H1 (cell line): Measurements from ENCODE around the gene STK11. TPM values are rescaled to one million over a fixed set of nuclear protein-coding genes. Genes with fewer than 3 reads are reported as not detected.

Source experiments
- CTCF ChIA-PET: fragments of 300-600 bp; sonication (Branson Sonifier 250); formaldehyde crosslinking; loops from one replicate; lab custom pipeline; 2021; ENCODE audit not compliant: partially characterized antibody; lab: Charles Lee
- POLR2A ChIA-PET: fragments of 300-600 bp; sonication (Branson Sonifier 250); formaldehyde crosslinking; loops from one replicate; lab custom pipeline; 2021; ENCODE audit warnings: inconsistent platforms; ENCODE audit not compliant: partially characterized antibody; lab: Charles Lee
- DNase-seq, 2 experiments: peaks; one replicate each; pipeline versions ENCODE4 v3.0.0 to v3.0.0-alpha.2; 2010 to 2022; ENCODE audit warnings: low spot score in 2 of 2, low read depth in 1 of 2, mixed read lengths in 1 of 2
- FAIRE-seq: peaks from 2 replicates; lab custom pipeline; 2011; peaks lifted over from hg19 to GRCh38; lab: Jason Lieb, UNC
- H2AFZ ChIP-seq: 2 replicates; pipeline ENCODE4 v1.8.1; 2012; ENCODE audit warnings: low read length, inconsistent platforms
- H2AK5ac ChIP-seq: 2 replicates; pipeline ENCODE4 v1.6.1; 2013; ENCODE audit warnings: low read depth, low read length
- H2BK120ac ChIP-seq: replicated peaks from 2 replicates; pipeline ENCODE3; 2013; ENCODE audit warnings: low read depth, low read length, inconsistent platforms
- H2BK12ac ChIP-seq: 2 replicates; pipeline ENCODE4 v1.6.1; 2013; ENCODE audit warnings: low read depth, low read length
- H2BK15ac ChIP-seq: 2 replicates; pipeline ENCODE4 v1.6.1; 2013; ENCODE audit warnings: low read length
- H2BK20ac ChIP-seq: 2 replicates; pipeline ENCODE4 v1.6.1; 2013; ENCODE audit warnings: low read length
- H2BK5ac ChIP-seq: 2 replicates; pipeline ENCODE4 v1.6.1; 2013; ENCODE audit warnings: low read depth, low read length
- H3K14ac ChIP-seq: 2 replicates; pipeline ENCODE4 v1.6.1; 2013; ENCODE audit warnings: inconsistent platforms; ENCODE audit not compliant: insufficient read length
- H3K18ac ChIP-seq: 2 replicates; pipeline ENCODE4 v1.6.1; 2013; ENCODE audit warnings: low read length; ENCODE audit errors: extremely low read depth
- H3K23ac ChIP-seq: 2 replicates; pipeline ENCODE4 v1.6.1; 2013; ENCODE audit warnings: inconsistent platforms; ENCODE audit not compliant: insufficient read length
- H3K23me2 ChIP-seq: 2 replicates; pipeline ENCODE4 v1.6.1; 2013; ENCODE audit warnings: low read depth, low read length
- H3K27ac ChIP-seq: 2 replicates; pipeline ENCODE4 v1.6.1; 2011; ENCODE audit warnings: low read depth, low read length, inconsistent platforms
- H3K27me3 ChIP-seq, 4 experiments: replicated peaks in 1 of 4; 1 replicate in 1 of 4; 2 replicates in 3 of 4; pipeline versions ENCODE4 v1.6.1 to v1.8.1; 2011 to 2013; ENCODE audit warnings: low read length in 3 of 4, mild to moderate bottlenecking in 3 of 4, inconsistent platforms in 2 of 4, mixed read lengths in 2 of 4, moderate library complexity in 1 of 4; ENCODE audit not compliant: control insufficient read depth in 3 of 4, insufficient read depth in 3 of 4; ENCODE audit errors: extremely low read depth in 1 of 4
- H3K36me3 ChIP-seq, 4 experiments: 2 replicates each; pipeline versions ENCODE4 v1.6.1 to v1.8.1; 2011 to 2013; ENCODE audit warnings: mild to moderate bottlenecking in 4 of 4, low read length in 3 of 4, moderate library complexity in 2 of 4, control low read depth in 1 of 4, inconsistent platforms in 1 of 4; ENCODE audit not compliant: insufficient read depth in 4 of 4, control insufficient read depth in 2 of 4
- H3K4ac ChIP-seq: replicated peaks from 2 replicates; pipeline ENCODE3; 2013; ENCODE audit warnings: low read length, low read depth, mixed read lengths, inconsistent platforms; ENCODE audit not compliant: insufficient read length
- H3K4me1 ChIP-seq, 4 experiments: replicated peaks in 1 of 4; 1 replicate in 1 of 4; 2 replicates in 3 of 4; pipeline versions ENCODE4 v1.6.1 to v1.8.1; 2011 to 2013; ENCODE audit warnings: low read length in 3 of 4, inconsistent platforms in 2 of 4, mixed read lengths in 1 of 4; ENCODE audit not compliant: insufficient read depth in 4 of 4, control insufficient read depth in 3 of 4
- H3K4me2 ChIP-seq, 2 experiments: 2 replicates each; pipeline versions ENCODE4 v1.6.1 to v1.8.1; 2011 to 2013; ENCODE audit warnings: low read depth in 2 of 2, low read length in 2 of 2, control low read depth in 1 of 2, inconsistent platforms in 1 of 2, mild to moderate bottlenecking in 1 of 2; ENCODE audit not compliant: insufficient read depth in 1 of 2
- H3K4me3 ChIP-seq, 4 experiments: fragments of 200-600, 300-600 bp in 1 of 4; sonication (generic), shearing (Covaris generic), sonication (Bioruptor Twin) in 1 of 4; 2 replicates each; pipeline versions ENCODE4 v1.5.1 to v1.8.1; 2011 to 2016; ENCODE audit warnings: low read length in 4 of 4, low read depth in 3 of 4, control low read depth in 2 of 4, inconsistent platforms in 2 of 4, mild to moderate bottlenecking in 2 of 4, mixed read lengths in 1 of 4, moderate library complexity in 1 of 4; ENCODE audit not compliant: insufficient read depth in 2 of 4; ENCODE audit errors: extremely low read depth in 1 of 4
- H3K56ac ChIP-seq: replicated peaks from 2 replicates; pipeline ENCODE3; 2013; ENCODE audit warnings: low read depth, mild to moderate bottlenecking, mixed read lengths, low read length, inconsistent platforms; ENCODE audit not compliant: insufficient read length
- H3K79me1 ChIP-seq: 2 replicates; pipeline ENCODE4 v1.6.1; 2013; ENCODE audit warnings: low read depth, low read length, control low read depth
- H3K79me2 ChIP-seq, 2 experiments: 2 replicates each; pipeline versions ENCODE4 v1.6.1 to v1.8.1; 2012 to 2013; ENCODE audit warnings: low read length in 2 of 2, mild to moderate bottlenecking in 2 of 2, inconsistent platforms in 1 of 2; ENCODE audit not compliant: insufficient read depth in 2 of 2, control insufficient read depth in 1 of 2
- H3K9ac ChIP-seq, 4 experiments: replicated peaks in 1 of 4; 1 replicate in 1 of 4; 2 replicates in 3 of 4; pipeline versions ENCODE4 v1.6.1 to v1.8.1; 2011 to 2013; ENCODE audit warnings: low read depth in 3 of 4, low read length in 3 of 4, control low read depth in 2 of 4, mild to moderate bottlenecking in 2 of 4, moderate library complexity in 2 of 4, inconsistent platforms in 1 of 4; ENCODE audit errors: extremely low read depth in 1 of 4
- H3K9me3 ChIP-seq, 2 experiments: 2 replicates each; pipeline versions ENCODE4 v1.6.1 to v1.8.1; 2012 to 2013; ENCODE audit warnings: mild to moderate bottlenecking in 2 of 2, moderate library complexity in 2 of 2, control low read depth in 1 of 2, inconsistent platforms in 1 of 2, low read depth in 1 of 2, low read length in 1 of 2, mixed read lengths in 1 of 2; ENCODE audit not compliant: insufficient read depth in 2 of 2
- H4K20me1 ChIP-seq, 2 experiments: replicated peaks in 1 of 2; 2 replicates each; pipeline versions ENCODE3 to v1.8.1; 2011 to 2013; ENCODE audit warnings: inconsistent platforms in 2 of 2, low read length in 2 of 2, mild to moderate bottlenecking in 1 of 2; ENCODE audit not compliant: insufficient read depth in 2 of 2, control insufficient read depth in 1 of 2
- H4K5ac ChIP-seq: 2 replicates; pipeline ENCODE4 v1.6.1; 2013; ENCODE audit warnings: low read length, low read depth, mixed read lengths, inconsistent platforms; ENCODE audit not compliant: insufficient read length
- H4K8ac ChIP-seq: 2 replicates; pipeline ENCODE4 v1.8.0; 2013; ENCODE audit warnings: mild to moderate bottlenecking, moderate library complexity, low read length, inconsistent platforms; ENCODE audit not compliant: insufficient read depth; ENCODE audit errors: extremely low read depth
- H4K91ac ChIP-seq: replicated peaks from 2 replicates; pipeline ENCODE3; 2013; ENCODE audit warnings: low read length, mixed read lengths, inconsistent platforms; ENCODE audit not compliant: insufficient read length
- ASH2L ChIP-seq: fragments of 200-600, 300-600 bp; sonication (generic); IDR thresholded peaks from one replicate; pipeline ENCODE4 v1.7.1; 2017; ENCODE audit warnings: low read length
- CHD1 ChIP-seq: IDR thresholded peaks from 2 replicates; pipeline ENCODE4 v1.6.1; 2012; ENCODE audit warnings: low read depth, low read length, improper control_type of control experiment
- FOSL1 ChIP-seq: IDR thresholded peaks from 2 replicates; pipeline ENCODE4 v1.6.1; 2011; ENCODE audit warnings: mild to moderate bottlenecking, low read depth, low read length, moderate library complexity; ENCODE audit not compliant: insufficient read depth
- RXRA ChIP-seq: IDR thresholded peaks from 2 replicates; pipeline ENCODE4 v1.6.1; 2011; ENCODE audit warnings: low read depth, mild to moderate bottlenecking, low read length, moderate library complexity; ENCODE audit not compliant: insufficient read depth
- WGBS, 2 experiments: shearing (Covaris generic) in 1 of 2; methylation state at CpG; one replicate each; pipeline versions ENCODE4 v1.1.6 to v1.1.7; 2013 to 2015; ENCODE audit warnings: low lambda C conversion rate in 2 of 2, mixed read lengths in 2 of 2, inconsistent platforms in 1 of 2, low coverage in 1 of 2, missing lambda C conversion rate in 1 of 2; ENCODE audit not compliant: insufficient replicate concordance in 2 of 2, insufficient coverage in 1 of 2, insufficient read length in 1 of 2; ENCODE audit errors: extremely low coverage in 1 of 2, missing lambda C conversion rate in 1 of 2; 5-methylcytosine and 5-hydroxymethylcytosine counted together
- polyA plus RNA-seq, 7 experiments: library from polyadenylated mRNA; depleted of rRNA in 3 of 7; stranded (reverse) in 5 of 7; unstranded in 2 of 7; fragments of >200 nt in 5 of 7; fragments of 200-250 nt in 2 of 7; gene quantifications; 1 replicate in 5 of 7; 2 replicates in 1 of 7; 4 replicates in 1 of 7; pipeline versions ENCODE4 v1.2.1 to v1.2.3, GENCODE V29; 2011 to 2013; ENCODE audit warnings: missing spikeins in 2 of 7, mixed read lengths in 2 of 7
- total RNA-seq: library from RNA; stranded (reverse); fragmentation: NEBNext Ultra II Directional; extraction: Animal tissue kit (Norgen Biotek cat#: 25700); gene quantifications from 2 replicates; pipeline ENCODE4 v1.2.1, GENCODE V29; 2021

The STK11 gene
- total and polyA plus RNA-seq, 2 of the 8 experiments (the other 6 are each of a cell fraction or from before 2014, with no cell fraction given): 45.3 to 70.7 TPM

DNA sequence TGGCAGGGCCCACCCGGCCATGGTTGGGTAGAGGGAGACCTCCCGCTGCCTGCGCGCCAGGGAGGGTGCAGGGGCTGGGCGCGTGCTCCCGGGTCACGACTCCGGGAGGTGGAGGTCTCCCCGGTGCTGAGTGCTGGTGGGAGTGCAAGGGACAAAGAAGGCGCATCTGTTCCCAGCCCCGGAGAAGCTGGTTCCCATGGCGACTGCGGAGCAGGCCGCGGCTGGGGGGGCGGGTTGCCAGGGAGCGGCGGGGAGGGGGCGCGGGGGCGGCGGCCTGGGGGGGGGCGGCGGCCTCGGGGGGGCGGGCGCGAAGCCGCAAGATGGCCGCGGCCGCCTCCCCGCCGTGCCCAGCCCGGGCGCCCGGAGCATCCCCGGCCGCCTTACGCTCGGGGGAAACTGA, 31.0 kb downstream of the STK11 start:
- Histone ChIP-seq H3K4me1 (peaks cover 0 to 11% (median 8%) of the 10 kb centered on the region in 4 experiments; a peak in 5 of 7 replicates), H3K79me1 (0 out of 2 replicates have a peak, but pooled peaks cover 3% of the 10 kb centered on the region), H2BK12ac (no peak overlapping the region), H2BK20ac (no peak overlapping the region), H2BK5ac (no peak overlapping the region), H3K79me2 (no peaks in the 10 kb centered on the region; a peak in 1 of 4 replicates), H3K23ac (no peak overlapping the region), H3K9ac (peak overlapping the region in 1 of 4 experiments; percentile 63; a peak in 1 of 7 replicates), H3K9me3 (no peaks in the 10 kb centered on the region), H3K27me3 (no peaks in the 10 kb centered on the region), H3K4me2 (peak overlapping the region; percentile 56 to 82), H4K5ac (no peak overlapping the region), H3K18ac (no peak overlapping the region; the same call in 1 of the 2 replicates), H3K14ac (no peak overlapping the region), H2BK15ac (no peak overlapping the region), H2AK5ac (no peak overlapping the region), H4K20me1 (peaks cover 2 to 20% of the 10 kb centered on the region in 2 experiments), H3K56ac (no peak overlapping the region), H3K4ac (no peak overlapping the region), H3K4me3 (peak overlapping the region; percentile 67 to 75 (median 70)), H2AFZ (no peak overlapping the region), H3K27ac (no peak overlapping the region), H3K36me3 (peaks cover 4 to 30% (median 7%) of the 10 kb centered on the region in 4 experiments; a peak in 5 of 8 replicates), H2BK120ac (no peak overlapping the region), H3K23me2 (peaks cover 10% of the 10 kb centered on the region; the same call in 1 of the 2 replicates), H4K8ac (peak overlapping the region; percentile 51), H4K91ac (no peak overlapping the region)
- DNase-seq (peak in 1 of 2 experiments; percentile 61), FAIRE-seq (no peak)
- ChIA-PET POLR2A (interaction anchor here (0.8 to 1.8 kb wide), 8 partner anchors 13 to 151 kb away, joined by 3 to 8 read pairs (median 4); no protein-coding TSS in a partner anchor), CTCF (interaction anchor here (0.7 to 2.3 kb wide), 6 partner anchors 8 to 124 kb away, joined by 3 to 10 read pairs (median 4); no protein-coding TSS in a partner anchor)
- 40% methylated on average over 16 of the region's 42 CpGs; no CpG with 5 or more reads in 1 of the 2 experiments for WGBS, 2 experiments
- TF ChIP-seq RXRA (no peak), FOSL1 (no peak), CHD1 (no peak), ASH2L (no peak)
